Measurements from ENCODE around the gene CEP44. TPM values are rescaled to one million over a fixed set of nuclear protein-coding genes. Genes with fewer than 3 reads are reported as not detected.

The CEP44 gene
- polyA plus RNA-seq, 1 experiment = 3.4 TPM

- TF ChIP-seq CTCF (IDR thresholded peaks at IDR 0.05; ENCODE audit: insufficient read depth, low read depth, low read length) = no peak
- ChIA-PET POLR2A (no interaction called here), CTCF (no interaction called here)
- no peaks in the 10 kb centered on the region for H3K27me3 ChIP-seq (ENCODE audit: control insufficient read depth, insufficient read depth, low read length)
- no peak for DNase-seq (ENCODE audit: low read depth)
- no peak overlapping the region for H3K4me3 ChIP-seq (ENCODE audit: low read depth, low read length)
- no peaks in the 10 kb centered on the region for H3K36me3 ChIP-seq (ENCODE audit: control insufficient read depth, insufficient read depth, low read length)
These were observed 24.0 kb downstream of the CEP44 start for GRCh38 chr4:174307694-174308093.

GRCh38 chr4:174312993-174313392 is 29.3 kb downstream of the CEP44 start:
- DNase-seq (ENCODE audit: low read depth) = no peak
- Histone ChIP-seq H3K27me3 (ENCODE audit: control insufficient read depth, insufficient read depth, low read length) (no peaks in the 10 kb centered on the region), H3K36me3 (ENCODE audit: control insufficient read depth, insufficient read depth, low read length) (no peaks in the 10 kb centered on the region), H3K4me3 (ENCODE audit: low read depth, low read length) (no peak overlapping the region)
- POLR2A ChIA-PET = no interaction called here
- CTCF ChIA-PET = no interaction called here
- TF ChIP-seq CTCF (IDR thresholded peaks at IDR 0.05; ENCODE audit: insufficient read depth, low read depth, low read length) = no peak

- Histone ChIP-seq H3K4me3 (ENCODE audit: low read depth, low read length) (no peak overlapping the region), H3K36me3 (ENCODE audit: control insufficient read depth, insufficient read depth, low read length) (no peaks in the 10 kb centered on the region), H3K27me3 (ENCODE audit: control insufficient read depth, insufficient read depth, low read length) (no peaks in the 10 kb centered on the region)
- no peak for TF ChIP-seq CTCF (IDR thresholded peaks at IDR 0.05; ENCODE audit: insufficient read depth, low read depth, low read length)
- no peak for DNase-seq (ENCODE audit: low read depth)
- ChIA-PET POLR2A (no interaction called here), CTCF (interaction anchor here (0.9 kb wide), 1 partner anchor 22 kb away, joined by 3 read pairs; no protein-coding TSS in a partner anchor)
These were observed 30.6 kb downstream of the CEP44 start for GRCh38 chr4:174314274-174314673.

- Histone ChIP-seq H3K36me3 (ENCODE audit: control insufficient read depth, insufficient read depth, low read length) (no peaks in the 10 kb centered on the region), H3K4me3 (ENCODE audit: low read depth, low read length) (no peak overlapping the region), H3K27me3 (ENCODE audit: control insufficient read depth, insufficient read depth, low read length) (no peaks in the 10 kb centered on the region)
- ChIA-PET CTCF (interaction anchor here (0.6 to 0.9 kb wide), 2 partner anchors 22 to 221 kb away, joined by 3 to 4 read pairs; no protein-coding TSS in a partner anchor), POLR2A (no interaction called here)
- TF ChIP-seq CTCF (IDR thresholded peaks at IDR 0.05; ENCODE audit: insufficient read depth, low read depth, low read length) = no peak
- peak; percentile 12 for DNase-seq (ENCODE audit: low read depth)
These were observed 31.1 kb downstream of the CEP44 start for GRCh38 chr4:174314770-174315169.

GRCh38 chr4:174316546-174316945 is 32.8 kb downstream of the CEP44 start:
- TF ChIP-seq CTCF (IDR thresholded peaks at IDR 0.05; ENCODE audit: insufficient read depth, low read depth, low read length) = no peak
- ChIA-PET CTCF (no interaction called here), POLR2A (no interaction called here)
- Histone ChIP-seq H3K27me3 (ENCODE audit: control insufficient read depth, insufficient read depth, low read length) (no peaks in the 10 kb centered on the region), H3K36me3 (ENCODE audit: control insufficient read depth, insufficient read depth, low read length) (no peaks in the 10 kb centered on the region), H3K4me3 (ENCODE audit: low read depth, low read length) (no peak overlapping the region)
- no peak for DNase-seq (ENCODE audit: low read depth)

All from BJ (cell line).